ENCODE results near the gene SLC38A7. TPM values are rescaled to one million over a fixed set of nuclear protein-coding genes. Genes with fewer than 3 reads are reported as not detected.

Gene SLC38A7
- 25.2 and 28.2 TPM in 2 replicates for total RNA-seq

GRCh38 chr16:58684354-58685083 is at the start of gene SLC38A7:
Gene SLC38A7, minus strand, starts transcription at chr16:58684770. Its CDS starts 4,644 bp downstream, at chr16:58680126.

GRCh38 chr16:58733671-58734458 is 49.3 kb upstream of the SLC38A7 start, which contains the start of gene GOT2:
Gene GOT2, minus strand, starts transcription at chr16:58734316. Its CDS starts 88 bp downstream, at chr16:58734228.

DNA sequence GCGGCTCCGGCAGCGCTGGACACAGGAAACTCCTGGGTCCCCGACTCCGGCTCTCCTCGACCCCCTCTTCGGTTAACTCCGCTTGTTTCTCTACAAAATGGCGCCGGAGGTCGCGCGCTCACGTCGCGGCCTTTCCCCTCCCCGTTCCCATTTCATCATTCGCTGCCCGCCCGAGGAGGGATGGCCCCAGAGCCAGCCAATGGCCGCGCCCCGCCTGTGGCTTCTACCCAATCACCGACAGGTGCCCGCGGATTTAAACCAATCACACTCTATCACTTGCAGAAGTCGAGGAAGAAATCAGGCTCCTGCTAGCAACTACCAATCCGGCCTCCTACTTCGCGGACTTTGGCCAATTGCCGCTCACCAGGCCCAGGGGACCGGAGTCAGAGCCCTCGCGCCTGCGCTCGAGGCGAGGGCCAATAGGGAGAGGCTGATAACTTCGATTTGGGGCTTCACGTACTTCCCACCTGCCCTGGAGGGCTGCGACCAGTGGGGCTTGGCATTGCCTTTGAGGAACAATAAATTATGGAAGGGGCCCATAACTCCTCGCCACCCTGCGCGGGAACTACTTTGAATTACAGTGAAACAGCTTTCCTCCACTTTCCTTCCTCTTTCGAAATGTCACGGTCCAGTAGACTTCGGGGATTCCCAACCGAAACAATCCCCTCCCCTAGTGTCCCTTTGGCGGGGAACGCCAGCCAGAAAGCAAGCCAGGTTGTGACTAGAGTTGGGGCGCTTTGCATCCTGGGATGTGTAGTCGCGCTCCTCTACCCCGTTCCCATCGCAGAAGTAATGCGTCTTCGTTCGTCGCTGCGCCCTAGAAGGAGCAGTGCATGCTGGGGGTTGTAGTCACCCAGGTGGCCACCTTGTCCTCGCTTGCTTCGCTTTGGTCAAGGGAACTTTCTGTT is 54.6 kb downstream of the SLC38A7 start, which contains the start of gene CNOT1:
TSS of gene CNOT1 (minus strand) at position 94 of the 908 bp plus-strand sequence. CDS start 30,489 bp downstream, outside the sequence.

Other genes starting within 250 kb of the SLC38A7 start
- gene NDRG4, start 184.6 kb downstream of the SLC38A7 start, total RNA-seq = 14.5 and 28.4 TPM in 2 replicates
- 8.2 and 16.4 TPM in 2 replicates for gene SETD6, start 169.3 kb downstream of the SLC38A7 start, total RNA-seq
- gene CNOT1, start 54.9 kb downstream of the SLC38A7 start, total RNA-seq = 111 and 114 TPM in 2 replicates
- gene GOT2, start 49.5 kb upstream of the SLC38A7 start, total RNA-seq = 25.8 and 30.5 TPM in 2 replicates